NCI-H510A (cell line): ENCODE data around the gene CYP26B1.

Experiments used
- DNase-seq: peaks from one replicate; lab custom pipeline; 2025; lab: John Stamatoyannopoulos, UW

CYP26B1 gene

GRCh38 chr2:72129681-72130340 lies 17.9 kb downstream of the CYP26B1 start:
- no peak for DNase-seq

- DNase-seq = no peak
These were observed 18.8 kb downstream of the CYP26B1 start for GRCh38 chr2:72128843-72129227.

GRCh38 chr2:72128059-72128842 lies 19.4 kb downstream of the CYP26B1 start:
- DNase-seq = no peak

- DNase-seq = no peak
These were observed 20.1 kb downstream of the CYP26B1 start for GRCh38 chr2:72127401-72128058.

- DNase-seq = no peak
These were observed 21.2 kb downstream of the CYP26B1 start for GRCh38 chr2:72126186-72127100.

GRCh38 chr2:72124376-72124775 lies 23.3 kb downstream of the CYP26B1 start:
- DNase-seq = no peak

GRCh38 chr2:72121153-72121552 lies 26.5 kb downstream of the CYP26B1 start:
- DNase-seq = no peak

- no peak for DNase-seq
These were observed 28.7 kb downstream of the CYP26B1 start for GRCh38 chr2:72118951-72119350.

GRCh38 chr2:72118386-72118785 lies 29.3 kb downstream of the CYP26B1 start:
- no peak for DNase-seq

- DNase-seq = no peak
These were observed 29.9 kb downstream of the CYP26B1 start for GRCh38 chr2:72117718-72118117.

- DNase-seq = no peak
These were observed 30.6 kb downstream of the CYP26B1 start for GRCh38 chr2:72117029-72117428.

GRCh38 chr2:72116081-72116533 lies 31.6 kb downstream of the CYP26B1 start:
- no peak for DNase-seq

GRCh38 chr2:72115110-72116080 lies 32.3 kb downstream of the CYP26B1 start:
- no peak for DNase-seq

GRCh38 chr2:72114693-72115051 lies 33.0 kb downstream of the CYP26B1 start:
- DNase-seq = no peak

GRCh38 chr2:72113847-72114692 lies 33.6 kb downstream of the CYP26B1 start:
- DNase-seq = no peak

GRCh38 chr2:72112981-72113846 lies 34.4 kb downstream of the CYP26B1 start:
- DNase-seq = no peak

GRCh38 chr2:72112401-72112800 lies 35.3 kb downstream of the CYP26B1 start:
- DNase-seq = no peak

- DNase-seq = no peak
These were observed 36.6 kb downstream of the CYP26B1 start for GRCh38 chr2:72111061-72111460.

- no peak for DNase-seq
These were observed 37.8 kb downstream of the CYP26B1 start for GRCh38 chr2:72109904-72110303.
